ENCODE data around the gene MCM3AP. TPM values are rescaled to one million over a fixed set of nuclear protein-coding genes. Genes with fewer than 3 reads are reported as not detected.

The MCM3AP gene
- total and polyA plus RNA-seq, 9 of the 15 experiments (the other 6 are each of a cell fraction or from before 2014, with no cell fraction given) = 6.5 to 179 (median 69.6) TPM

GRCh38 chr21:46297338-46298271, 12.2 kb upstream of the MCM3AP start (continued):
- peak; percentile 70; the same call in 1 of the 2 replicates for TF ChIP-seq ZNF277 (CRISPR knock-in tag; IDR thresholded peaks at IDR 0.05; ENCODE audit: borderline replicate concordance)
- 0 out of 4 replicates have a peak, but pooled peaks of 1 of the 2 experiments have one; percentile 24 for TF ChIP-seq TRIM24 (IDR thresholded peaks at IDR 0.05)
- TF ChIP-seq ZNF707 (CRISPR knock-in tag; conservative IDR thresholded peaks at IDR 0.05) = 0 out of 2 replicates have a peak, but pooled peaks have one; percentile 53
- TF ChIP-seq TFAM (CRISPR knock-in tag; conservative IDR thresholded peaks at IDR 0.05) = no peak
- TF ChIP-seq ARID2 (IDR thresholded peaks at IDR 0.05) = no peak
- TF ChIP-seq SRSF3 (IDR thresholded peaks at IDR 0.05; ENCODE audit: insufficient read depth, low read length) = no peak
- no peak for TF ChIP-seq GATAD2B (IDR thresholded peaks at IDR 0.05; ENCODE audit: borderline replicate concordance)
- no peak for TF ChIP-seq ZKSCAN8 (CRISPR knock-in tag; IDR thresholded peaks at IDR 0.05)
- TF ChIP-seq ZBTB34 (CRISPR knock-in tag; IDR thresholded peaks at IDR 0.05) = no peak
- TF ChIP-seq CCNT2 (IDR thresholded peaks at IDR 0.05; ENCODE audit: borderline replicate concordance, extremely low read depth, insufficient read length, low read depth, low read length) = peak; percentile 40

Data from K562 (cell line).